AG09319 (cell line): ENCODE data around the gene IL22RA1.

Source experiments
- DNase-seq: peaks from one replicate; pipeline ENCODE4 v3.0.0-alpha.2; 2010; ENCODE audit warnings: low read depth; ENCODE audit errors: extremely low read depth
- CTCF ChIP-seq: IDR thresholded peaks from 2 replicates; pipeline ENCODE4 v1.5.1; 2011; ENCODE audit warnings: low read depth, mild to moderate bottlenecking, inconsistent platforms, low read length, moderate library complexity

Gene IL22RA1

GRCh38 chr1:24136956-24137539 lies 5.9 kb downstream of the IL22RA1 start:
- no peak for DNase-seq
- no peak for TF ChIP-seq CTCF

GRCh38 chr1:24134376-24134775 lies 8.6 kb downstream of the IL22RA1 start:
- no peak for DNase-seq
- TF ChIP-seq CTCF = no peak

- no peak for DNase-seq
- TF ChIP-seq CTCF = no peak
Measured at GRCh38 chr1:24133819-24134218, 9.1 kb downstream of the IL22RA1 start.

GRCh38 chr1:24130385-24130784 lies 12.6 kb downstream of the IL22RA1 start:
- DNase-seq = no peak
- TF ChIP-seq CTCF = no peak

- DNase-seq = no peak
- no peak for TF ChIP-seq CTCF
Measured at GRCh38 chr1:24127801-24128363, 15.1 kb downstream of the IL22RA1 start.

GRCh38 chr1:24127134-24127800 lies 15.7 kb downstream of the IL22RA1 start:
- no peak for DNase-seq
- TF ChIP-seq CTCF = no peak

GRCh38 chr1:24126672-24127023 lies 16.3 kb downstream of the IL22RA1 start:
- no peak for DNase-seq
- TF ChIP-seq CTCF = no peak
